GM12878 (cell line): Measurements from ENCODE around the gene AQP2. TPM values are rescaled to one million over a fixed set of nuclear protein-coding genes. Genes with fewer than 3 reads are reported as not detected.

ENCODE experiments used
- ATAC-seq: fragments of 200-7000 bp; cut with Tn5 transposase; 3 replicates; pipeline ENCODE4 v1.9.1; 2020; ENCODE audit warnings: mild to moderate bottlenecking, moderate library complexity
- BruUV-seq: library from RNA; stranded (reverse); fragments of 400-500 nt; replicated peaks from 2 replicates; lab custom pipeline; 2021; lab: Mats Ljungman, UMichigan
- CTCF ChIA-PET: fragments of 300-600 bp; sonication (Branson Sonifier 250); formaldehyde crosslinking; extraction: SDS; loops from one replicate; lab custom pipeline; 2021; ENCODE audit warnings: inconsistent platforms; lab: Yijun Ruan, JAX
- POLR2A ChIA-PET: fragments of 350-600 bp; formaldehyde crosslinking; extraction: SDS; loops from one replicate; lab custom pipeline; 2021; ENCODE audit warnings: inconsistent platforms; lab: Charles Lee
- RAD21 ChIA-PET: fragments of 300-600 bp; sonication (Branson Sonifier 250); formaldehyde crosslinking; loops from one replicate; lab custom pipeline; 2023; ENCODE audit warnings: antibody characterized with exemption; ENCODE audit not compliant: unreplicated experiment; lab: Charles Lee
- SMC1A ChIA-PET: fragments of 300-600 bp; sonication (Branson Sonifier 250); formaldehyde crosslinking; loops from one replicate; lab custom pipeline; 2023; ENCODE audit not compliant: unreplicated experiment, uncharacterized antibody; lab: Charles Lee
- DNase-seq: peaks from one replicate; pipeline ENCODE4 v3.0.0-alpha.2; 2011; ENCODE audit warnings: low read depth, low spot score
- FAIRE-seq: peaks from 3 replicates; lab custom pipeline; 2011; peaks lifted over from hg19 to GRCh38; lab: Jason Lieb, UNC
- H2AFZ ChIP-seq: 2 replicates; pipeline ENCODE4 v1.6.0; 2011; ENCODE audit warnings: low read depth, low read length, control low read depth; ENCODE audit not compliant: control insufficient read depth
- H3K27ac ChIP-seq: 2 replicates; pipeline ENCODE4 v1.5.1; 2011; ENCODE audit warnings: control low read depth; ENCODE audit not compliant: control insufficient read depth, insufficient read depth
- H3K27me3 ChIP-seq, 2 experiments: replicated peaks in 1 of 2; 2 replicates each; pipeline versions ENCODE4 v1.6.0 to v1.6.1; 2011; ENCODE audit warnings: low read length in 1 of 2; ENCODE audit not compliant: control insufficient read depth in 2 of 2, insufficient read depth in 2 of 2
- H3K36me3 ChIP-seq, 2 experiments: 2 replicates each; pipeline ENCODE4 v1.5.1; 2011; ENCODE audit warnings: low read length in 1 of 2; ENCODE audit not compliant: control insufficient read depth in 2 of 2, insufficient read depth in 2 of 2
- H3K4me1 ChIP-seq: 2 replicates; pipeline ENCODE4 v1.6.1; 2011; ENCODE audit warnings: mild to moderate bottlenecking, low read length, moderate library complexity, mixed read lengths; ENCODE audit not compliant: control insufficient read depth, insufficient read depth
- H3K4me2 ChIP-seq: 2 replicates; pipeline ENCODE4 v1.6.0; 2011; ENCODE audit warnings: control low read depth; ENCODE audit not compliant: control insufficient read depth, insufficient read depth
- H3K4me3 ChIP-seq: fragments of 200-600 bp; sonication (generic); 2 replicates; pipeline ENCODE4 v1.5.1; 2016
- H3K79me2 ChIP-seq: 2 replicates; pipeline ENCODE4 v1.6.0; 2011; ENCODE audit warnings: low read length; ENCODE audit not compliant: control insufficient read depth, insufficient read depth
- H3K9ac ChIP-seq: 2 replicates; pipeline ENCODE4 v1.8.0; 2011; ENCODE audit warnings: low read length, control low read depth, mixed read lengths; ENCODE audit not compliant: control insufficient read depth, insufficient read depth
- H3K9me3 ChIP-seq: replicated peaks from 3 replicates; pipeline ENCODE4 v1.5.1; 2011; ENCODE audit warnings: mild to moderate bottlenecking, low read length; ENCODE audit not compliant: control insufficient read depth, insufficient read depth
- H4K20me1 ChIP-seq: 2 replicates; pipeline ENCODE4 v1.6.0; 2011; ENCODE audit not compliant: control insufficient read depth, insufficient read depth
- ATF7 ChIP-seq: fragments of 450-650 bp; IDR thresholded peaks from 2 replicates; pipeline ENCODE4 v1.6.1; 2016; ENCODE audit warnings: low read depth, mild to moderate bottlenecking
- CEBPB ChIP-seq, 2 experiments: fragments of 150-350 bp in 1 of 2; IDR thresholded peaks; 2 replicates each; pipeline ENCODE4 v1.6.1; 2012 to 2014; ENCODE audit warnings: low read depth in 2 of 2, low read length in 2 of 2, borderline replicate concordance in 1 of 2, inconsistent platforms in 1 of 2
- HCFC1 ChIP-seq: fragments of 150-350 bp; IDR thresholded peaks from 2 replicates; pipeline ENCODE4 v1.6.1; 2014; ENCODE audit warnings: low read length
- LARP7 ChIP-seq: fragments of 450-650 bp; IDR thresholded peaks from 2 replicates; pipeline ENCODE4 v1.6.1; 2017; ENCODE audit warnings: mild to moderate bottlenecking
- PAX8 ChIP-seq: fragments of 450-650 bp; IDR thresholded peaks from 2 replicates; pipeline ENCODE4 v1.6.1; 2017; ENCODE audit warnings: mild to moderate bottlenecking, moderate library complexity
- POLR2AphosphoS2 ChIP-seq: IDR thresholded peaks from 2 replicates; pipeline ENCODE4 v1.6.1; 2011; ENCODE audit warnings: low read depth, mild to moderate bottlenecking, low read length, improper control_type of control experiment, moderate library complexity
- STAT3 ChIP-seq: IDR thresholded peaks from 2 replicates; pipeline ENCODE4 v1.6.1; 2011; ENCODE audit warnings: low read depth, low read length, improper control_type of control experiment
- TCF7 ChIP-seq: IDR thresholded peaks from 2 replicates; pipeline ENCODE4 v1.6.1; 2014; ENCODE audit warnings: antibody characterized with exemption, borderline replicate concordance
- ZNF622 ChIP-seq: fragments of 450-650 bp; IDR thresholded peaks from 2 replicates; pipeline ENCODE4 v1.6.1; 2017; ENCODE audit warnings: mild to moderate bottlenecking, inconsistent platforms
- WGBS: methylation state at CpG from one replicate; pipeline ENCODE4 v1.1.6; 2016; ENCODE audit warnings: low lambda C conversion rate; ENCODE audit not compliant: insufficient replicate concordance, insufficient coverage; ENCODE audit errors: missing lambda C conversion rate; 5-methylcytosine and 5-hydroxymethylcytosine counted together
- in situ Hi-C: fragments of 300-500 bp; cut with MboI; formaldehyde crosslinking; loops from 9 replicates; pipeline ENCODE4 v1.14.3; 2018; ENCODE audit warnings: mixed read lengths
- intact Hi-C: fragments of 100-400 bp; cut with micrococcal nuclease; formaldehyde crosslinking; loops from one replicate; pipeline ENCODE4 v1.14.2; 2022; ENCODE audit not compliant: unreplicated experiment
- polyA plus RNA-seq, 11 experiments: library from polyadenylated mRNA; depleted of rRNA in 4 of 11; unstranded in 6 of 11; stranded (reverse) in 5 of 11; fragments of >200 nt; fragmentation: Nextera tagmentation in 4 of 11; fragmentation: Illumina TruSeq in 1 of 11; extraction: Ambion mirVana in 4 of 11; extraction: Trizol in 1 of 11; gene quantifications; 1 replicate in 1 of 11; 2 replicates in 10 of 11; pipeline versions ENCODE4 v1.2.1 to v1.2.3, GENCODE V29; 2011 to 2016; ENCODE audit warnings: inconsistent platforms in 2 of 11, missing spikeins in 2 of 11, low read depth in 1 of 11
- total RNA-seq, 4 experiments: library from RNA; depleted of rRNA in 3 of 4; stranded (reverse); fragments of >200 nt in 3 of 4; fragmentation: Illumina TruSeq in 1 of 4; extraction: Trizol in 1 of 4; gene quantifications; 2 replicates each; pipeline versions ENCODE4 v1.2.1 to v1.2.3, GENCODE V29; 2013 to 2021
- TF ChIP-seq, protein P1 (sequence below): IDR thresholded peaks from 2 replicates; pipeline ENCODE4 v1.6.1; 2011; ENCODE audit warnings: low read depth, mild to moderate bottlenecking, low read length, moderate library complexity, borderline replicate concordance; ENCODE audit errors: extremely low read depth

AQP2 gene
- total and polyA plus RNA-seq, 10 of the 15 experiments (the other 5 are each of a cell fraction or from before 2014, with no cell fraction given) = not detected

DNA sequence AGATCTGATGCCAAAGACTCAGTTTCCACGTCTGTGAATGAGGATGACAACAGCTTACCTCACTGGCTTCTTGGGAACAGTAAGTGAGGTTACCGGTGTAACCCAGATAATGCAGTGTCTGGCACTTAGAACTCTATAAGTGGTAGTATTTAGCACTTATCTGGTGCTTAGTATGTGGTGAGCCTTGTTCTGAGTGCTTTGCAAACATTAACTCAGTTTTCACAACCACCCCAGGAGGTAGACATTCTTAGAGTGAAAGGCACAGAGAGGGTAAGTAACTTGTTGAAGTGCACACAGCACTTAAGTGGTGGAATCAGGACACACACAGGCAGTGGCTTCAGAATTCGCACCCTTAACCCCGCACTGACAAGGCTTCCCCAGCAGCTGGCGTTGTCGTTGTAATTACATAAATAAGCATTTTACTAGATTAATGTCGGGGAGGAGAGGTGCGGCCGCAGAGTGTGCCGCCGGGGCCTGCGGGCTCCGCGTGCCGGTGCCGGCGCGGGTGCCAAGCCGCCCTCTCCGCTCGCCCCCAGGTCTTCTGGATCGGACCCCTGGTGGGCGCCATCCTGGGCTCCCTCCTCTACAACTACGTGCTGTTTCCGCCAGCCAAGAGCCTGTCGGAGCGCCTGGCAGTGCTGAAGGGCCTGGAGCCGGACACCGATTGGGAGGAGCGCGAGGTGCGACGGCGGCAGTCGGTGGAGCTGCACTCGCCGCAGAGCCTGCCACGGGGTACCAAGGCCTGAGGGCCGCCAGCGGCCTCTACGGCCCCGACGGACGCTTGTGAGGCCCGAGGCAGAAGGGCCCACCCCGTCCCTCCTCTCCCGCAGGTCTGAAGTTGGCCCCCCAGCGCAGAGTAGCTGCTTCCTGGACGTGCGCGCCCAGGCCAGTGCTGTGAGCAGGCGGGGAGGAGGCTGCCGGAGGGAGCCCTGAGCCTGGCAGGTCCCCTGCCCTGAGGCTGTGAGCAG, 4.6 kb downstream of the AQP2 start:
- no peaks in the 10 kb centered on the region for H3K79me2 ChIP-seq
- H2AFZ ChIP-seq = no peak overlapping the region
- H3K4me2 ChIP-seq = no peak overlapping the region
- ChIA-PET CTCF (interaction anchor here (0.8 to 1.7 kb wide), 3 partner anchors 10 to 116 kb away, joined by 3 to 6 read pairs (median 4); no protein-coding TSS in a partner anchor), SMC1A (no interaction called here), RAD21 (no interaction called here), POLR2A (no interaction called here)
- no peaks in the 10 kb centered on the region for H3K4me1 ChIP-seq
- 39% methylated on average over 49 of the region's 53 CpGs for WGBS
- no peak overlapping the region for H3K27ac ChIP-seq
- no peaks in the 10 kb centered on the region for H3K36me3 ChIP-seq
- in situ Hi-C loops (no loop called here), intact Hi-C loops (no loop called here)
- no peak overlapping the region for H3K9ac ChIP-seq
- H3K4me3 ChIP-seq = no peak overlapping the region
- no TSS peak for BruUV-seq
- peaks cover 9 to 27% of the 10 kb centered on the region in 2 experiments for H3K27me3 ChIP-seq
- FAIRE-seq (no peak), DNase-seq (no peak), ATAC-seq (no peak)
- TF ChIP-seq POLR2AphosphoS2 (no peak), TCF7 (no peak), STAT3 (no peak), LARP7 (no peak), PAX8 (no peak), CEBPB (IDR thresholded peaks at IDR 0.05; ENCODE audit: borderline replicate concordance in 1 of 2, low read depth in 2 of 2, low read length in 2 of 2) (no peak), HCFC1 (no peak), ATF7 (no peak), ZNF622 (no peak)
- TF ChIP-seq, protein P1, sequence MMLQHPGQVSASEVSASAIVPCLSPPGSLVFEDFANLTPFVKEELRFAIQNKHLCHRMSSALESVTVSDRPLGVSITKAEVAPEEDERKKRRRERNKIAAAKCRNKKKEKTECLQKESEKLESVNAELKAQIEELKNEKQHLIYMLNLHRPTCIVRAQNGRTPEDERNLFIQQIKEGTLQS = no peak
- H3K9me3 ChIP-seq = no peaks in the 10 kb centered on the region; the same call in 2 of the 3 replicates
- H4K20me1 ChIP-seq = no peaks in the 10 kb centered on the region
